22Rv1 (cell line): ENCODE measurements around the gene MTFMT.

Experiments
- H3K27ac ChIP-seq: fragments of 450-650 bp; 2 replicates; pipeline ENCODE4 v1.5.1; 2017
- ZFX ChIP-seq: fragments of 450-650 bp; IDR thresholded peaks from 2 replicates; pipeline ENCODE4 v1.6.1; 2017; ENCODE audit warnings: antibody characterized with exemption, borderline replicate concordance
- TF ChIP-seq, protein P1 (sequence below): fragments of 450-650 bp; IDR thresholded peaks from 2 replicates; pipeline ENCODE4 v1.5.1; 2017; ENCODE audit warnings: mild to moderate bottlenecking

Gene MTFMT

DNA sequence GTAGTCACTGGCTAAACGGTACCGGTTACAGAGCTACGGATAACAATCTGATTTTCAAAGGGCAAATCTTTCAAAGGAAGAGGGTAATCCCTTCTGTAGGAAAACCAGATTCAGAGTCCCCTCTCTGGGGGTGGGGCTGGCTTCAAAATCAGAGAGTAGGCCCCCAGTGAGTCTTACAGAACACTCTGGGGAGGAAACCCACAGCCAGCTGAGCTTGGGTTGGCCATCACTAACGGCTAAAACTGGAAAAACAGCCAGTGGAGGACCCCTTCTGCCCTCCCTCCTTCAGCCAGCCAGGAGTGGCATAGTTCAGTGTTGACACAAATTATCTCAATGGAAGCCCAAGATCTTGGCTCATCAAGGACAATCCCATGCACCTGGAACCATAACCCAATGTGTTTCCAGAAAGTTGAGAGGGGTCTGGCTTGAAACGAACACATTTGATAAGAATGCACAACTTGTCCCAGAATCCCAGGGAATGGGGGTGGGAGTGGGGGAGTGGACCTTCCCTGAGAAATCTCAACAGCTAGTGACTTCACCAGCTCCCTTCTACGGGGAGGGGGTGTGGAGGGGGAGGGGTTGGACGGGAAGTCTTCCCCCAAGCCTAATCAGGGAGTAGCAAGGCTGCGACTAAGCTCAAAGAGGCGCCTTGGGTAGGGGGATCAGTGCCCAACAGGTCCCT lies 37.3 kb upstream of the MTFMT start:
- no peak overlapping the region for H3K27ac ChIP-seq
- no peak for TF ChIP-seq ZFX
- TF ChIP-seq, protein P1, sequence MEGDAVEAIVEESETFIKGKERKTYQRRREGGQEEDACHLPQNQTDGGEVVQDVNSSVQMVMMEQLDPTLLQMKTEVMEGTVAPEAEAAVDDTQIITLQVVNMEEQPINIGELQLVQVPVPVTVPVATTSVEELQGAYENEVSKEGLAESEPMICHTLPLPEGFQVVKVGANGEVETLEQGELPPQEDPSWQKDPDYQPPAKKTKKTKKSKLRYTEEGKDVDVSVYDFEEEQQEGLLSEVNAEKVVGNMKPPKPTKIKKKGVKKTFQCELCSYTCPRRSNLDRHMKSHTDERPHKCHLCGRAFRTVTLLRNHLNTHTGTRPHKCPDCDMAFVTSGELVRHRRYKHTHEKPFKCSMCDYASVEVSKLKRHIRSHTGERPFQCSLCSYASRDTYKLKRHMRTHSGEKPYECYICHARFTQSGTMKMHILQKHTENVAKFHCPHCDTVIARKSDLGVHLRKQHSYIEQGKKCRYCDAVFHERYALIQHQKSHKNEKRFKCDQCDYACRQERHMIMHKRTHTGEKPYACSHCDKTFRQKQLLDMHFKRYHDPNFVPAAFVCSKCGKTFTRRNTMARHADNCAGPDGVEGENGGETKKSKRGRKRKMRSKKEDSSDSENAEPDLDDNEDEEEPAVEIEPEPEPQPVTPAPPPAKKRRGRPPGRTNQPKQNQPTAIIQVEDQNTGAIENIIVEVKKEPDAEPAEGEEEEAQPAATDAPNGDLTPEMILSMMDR = no peak

DNA sequence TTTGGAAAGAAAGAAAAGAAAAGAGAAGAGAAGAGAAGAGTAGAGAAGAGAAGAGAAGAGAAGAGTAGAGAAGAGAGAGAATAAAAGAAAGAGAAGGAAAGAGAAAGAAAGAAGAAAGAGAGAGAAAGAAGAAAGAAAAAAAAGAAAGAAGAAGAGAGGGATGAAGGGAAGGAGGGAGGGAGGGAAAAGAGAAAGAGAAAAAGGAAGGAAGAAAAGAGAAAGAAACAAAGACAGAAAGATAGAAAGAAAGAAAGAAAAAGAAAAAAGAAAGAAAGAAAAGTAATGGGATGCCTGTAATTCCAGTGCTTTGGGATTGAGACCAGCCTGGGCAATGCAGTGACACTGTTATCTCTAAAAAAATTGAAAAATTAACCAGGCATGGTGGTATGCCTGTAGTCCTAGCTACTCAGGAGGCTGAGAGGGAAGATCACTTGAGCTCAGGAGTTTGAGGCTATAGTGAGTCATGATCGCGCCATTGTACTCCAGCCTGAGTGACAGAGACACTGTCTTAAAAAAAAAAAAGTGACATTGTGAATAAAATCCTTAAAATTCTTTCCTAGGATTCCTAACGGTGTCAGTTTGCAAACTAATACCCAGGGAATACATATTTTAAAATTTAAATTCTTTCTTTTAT lies 36.7 kb upstream of the MTFMT start:
- TF ChIP-seq, protein P1 = no peak
- TF ChIP-seq ZFX = no peak
- no peak overlapping the region for H3K27ac ChIP-seq

DNA sequence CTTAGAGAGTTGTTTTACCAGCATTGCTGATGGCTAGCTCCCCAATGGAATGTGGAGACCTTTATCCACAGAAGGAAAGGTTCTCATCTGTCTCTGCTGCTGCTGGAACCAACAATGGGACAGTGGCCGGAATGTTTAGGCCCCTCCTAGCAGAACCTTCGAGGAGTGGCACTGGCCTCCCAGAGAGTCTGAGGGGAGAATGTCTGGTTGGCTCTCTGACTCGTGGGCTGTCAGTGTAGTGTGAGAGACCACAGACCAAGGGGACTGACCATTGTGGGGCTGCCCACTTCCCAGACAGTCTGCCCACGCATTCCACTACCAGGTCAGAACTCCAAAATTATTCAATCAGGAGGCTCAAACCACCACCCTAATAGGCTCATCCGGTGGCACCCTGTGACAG lies 33.3 kb upstream of the MTFMT start:
- TF ChIP-seq, protein P1 = no peak
- no peak for TF ChIP-seq ZFX
- H3K27ac ChIP-seq = no peak overlapping the region

DNA sequence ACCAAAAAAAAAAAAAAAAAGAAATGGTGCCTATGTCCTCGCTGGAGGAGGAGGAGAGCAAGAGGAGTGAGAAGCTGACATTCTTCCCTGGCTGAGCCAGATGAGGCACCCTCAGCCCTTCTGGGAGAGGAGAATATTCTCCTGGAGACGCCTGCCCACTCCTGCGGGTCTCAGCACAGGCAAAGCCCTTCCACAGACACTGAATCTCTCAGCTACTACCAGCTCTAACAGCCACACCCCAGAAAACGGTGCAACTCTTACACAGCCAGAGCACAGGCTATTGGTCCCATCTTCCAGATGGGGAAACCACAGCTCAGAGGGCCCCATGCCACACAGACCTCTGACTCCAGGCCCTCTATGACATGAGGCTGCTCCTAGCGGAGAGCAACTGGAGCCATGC lies 32.6 kb upstream of the MTFMT start:
- TF ChIP-seq ZFX = no peak
- TF ChIP-seq, protein P1 = no peak
- H3K27ac ChIP-seq = no peak overlapping the region

DNA sequence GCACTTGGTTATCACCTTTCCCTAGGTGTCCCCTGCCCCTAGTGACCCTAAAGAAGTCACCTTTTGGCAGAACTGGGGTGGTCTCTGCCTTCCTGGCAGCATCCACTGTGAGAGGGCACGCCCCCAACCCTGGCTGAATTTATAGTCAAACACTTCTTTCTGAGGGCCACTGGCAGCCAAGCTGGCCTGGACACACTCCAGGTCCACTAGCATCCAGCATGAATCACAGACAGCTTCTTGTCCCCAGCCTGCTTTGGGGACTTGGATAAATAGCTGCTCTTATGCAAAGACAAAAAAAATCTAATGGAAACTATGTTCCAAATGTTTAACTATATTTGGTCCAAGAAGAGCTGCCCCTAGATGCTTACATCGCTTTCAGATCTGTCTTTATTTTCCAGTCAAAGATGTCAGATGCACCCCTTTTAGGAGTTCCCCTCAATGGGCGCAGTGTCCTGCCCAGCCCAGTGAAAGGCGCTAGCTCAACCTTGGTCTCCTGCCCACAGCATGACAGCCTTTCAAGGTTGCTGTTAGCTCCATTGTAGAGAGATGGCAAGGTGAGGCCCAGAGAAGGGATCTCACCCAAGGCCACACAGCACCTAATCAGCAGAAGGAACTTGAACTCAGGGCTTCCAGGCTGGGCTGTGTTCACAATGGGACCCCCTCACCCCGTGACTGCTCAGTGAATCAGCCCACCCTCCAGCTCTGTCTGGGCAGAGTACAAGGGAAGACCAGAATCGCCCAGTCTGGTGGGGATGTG lies 31.4 kb upstream of the MTFMT start:
- TF ChIP-seq, protein P1 = no peak
- TF ChIP-seq ZFX = no peak
- no peak overlapping the region for H3K27ac ChIP-seq

DNA sequence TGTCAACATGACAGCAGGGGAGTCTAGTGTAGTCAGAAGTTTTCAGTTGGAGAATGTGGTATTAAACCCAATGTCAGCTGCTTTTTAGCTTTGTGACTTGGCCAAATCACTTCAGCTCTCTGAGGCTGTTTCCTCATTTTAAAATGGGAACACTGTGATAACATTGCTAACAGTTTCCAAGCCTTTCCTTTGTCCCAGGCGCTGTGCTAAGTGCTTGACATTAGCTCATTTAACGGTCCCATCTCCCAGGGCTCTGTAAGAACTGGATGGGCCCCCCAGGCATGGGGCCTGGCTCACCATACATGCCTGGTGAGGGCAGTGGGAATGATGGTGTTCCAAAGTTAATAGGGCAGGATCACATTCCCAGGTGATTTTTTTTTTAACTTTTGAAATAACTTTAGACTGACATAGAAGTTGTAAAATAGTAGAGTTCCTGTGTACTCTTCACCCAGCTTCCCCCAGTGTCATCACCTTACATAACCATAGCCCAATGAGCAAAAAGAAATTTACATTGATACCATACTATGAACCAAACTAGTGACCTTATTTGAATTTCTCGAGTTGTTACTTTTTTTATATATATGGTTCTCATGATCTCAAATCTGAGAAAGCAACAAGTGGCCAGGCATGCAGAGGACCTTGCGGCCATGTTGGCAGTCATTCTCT lies 30.6 kb upstream of the MTFMT start:
- TF ChIP-seq ZFX = no peak
- TF ChIP-seq, protein P1 = no peak

More for the DNA sequence above, 30.6 kb upstream of the MTFMT start:
- H3K27ac ChIP-seq = no peak overlapping the region
